ENCODE results near the gene OLFM1.

Gene OLFM1

DNA sequence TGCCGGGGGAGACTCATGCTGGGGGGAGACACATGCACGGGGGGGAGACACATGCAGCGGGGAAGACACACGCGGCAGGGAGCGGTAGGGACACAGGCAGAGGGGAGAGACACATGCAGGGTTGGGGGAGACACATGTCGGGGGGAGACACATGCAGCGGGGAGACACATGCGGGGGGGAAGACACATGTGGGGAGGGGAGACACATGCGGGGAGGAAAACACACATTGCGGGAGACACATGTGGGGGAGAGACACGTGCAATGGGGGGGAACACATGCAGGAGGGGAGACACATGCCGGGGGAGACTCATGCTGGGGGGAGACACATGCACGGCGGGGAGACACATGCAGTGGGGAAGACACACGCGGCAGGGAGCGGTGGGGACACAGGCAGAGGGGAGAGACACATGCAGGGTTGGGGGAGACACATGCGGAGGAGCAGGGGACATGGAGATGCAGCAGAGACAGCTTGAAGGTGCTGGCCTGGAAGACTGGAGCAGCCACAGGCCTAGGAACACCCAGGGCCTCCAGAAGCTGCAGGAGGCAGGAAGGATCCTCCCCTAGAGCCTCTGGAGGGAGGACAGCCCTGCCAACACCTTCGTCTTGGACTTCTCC lies 20.3 kb upstream of the OLFM1 start:
- peaks cover 23 to 30% of the 10 kb centered on the region in 2 donors for H3K9me3 Mint-ChIP-seq
- DNase-seq = no peak
- ATAC-seq (replicated peaks) = no peak
- no peak overlapping the region for H3K27ac Mint-ChIP-seq
- H3K4me3 Mint-ChIP-seq = no peak overlapping the region
- H3K27me3 Mint-ChIP-seq = peaks cover 38 to 52% of the 10 kb centered on the region in 2 donors
- peaks cover 4 to 12% of the 10 kb centered on the region in 2 donors for H3K36me3 Mint-ChIP-seq
- peaks cover 0 to 1% of the 10 kb centered on the region in 2 donors for H3K4me1 Mint-ChIP-seq

DNA sequence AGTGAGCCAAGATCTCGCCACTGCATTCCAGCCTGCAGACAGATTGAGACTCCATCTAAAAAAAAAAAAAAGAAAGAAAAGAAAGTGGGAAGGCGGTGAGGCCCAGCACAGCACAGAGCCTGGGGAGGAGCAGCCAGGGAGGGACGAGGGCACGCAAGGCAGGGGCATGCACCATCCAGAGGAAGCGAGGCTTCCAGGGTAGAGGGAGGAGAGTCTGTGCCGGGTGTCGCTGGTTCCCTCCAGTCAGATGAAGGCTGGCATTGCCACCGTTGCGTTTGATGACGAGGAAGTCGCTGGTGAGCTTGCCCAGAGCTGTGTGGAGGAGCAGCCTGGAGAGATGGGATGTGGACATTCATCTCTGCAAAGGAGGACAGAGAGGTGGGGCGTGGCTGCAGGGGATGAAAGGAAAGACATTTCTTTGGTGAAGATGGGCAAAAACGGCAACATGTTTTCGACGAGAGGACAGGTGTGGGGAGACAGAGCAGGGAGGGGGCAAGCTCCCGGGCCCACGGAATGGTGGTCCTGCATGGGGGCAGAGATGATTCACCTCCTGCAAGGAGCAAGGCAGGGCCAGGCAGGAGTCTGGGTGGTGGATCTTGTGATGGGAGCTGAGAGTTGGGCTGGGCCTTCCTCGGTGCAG lies 18.6 kb upstream of the OLFM1 start:
- H3K9me3 Mint-ChIP-seq = peaks cover 12 to 16% of the 10 kb centered on the region in 2 donors
- no peak overlapping the region for H3K27ac Mint-ChIP-seq
- peaks cover 46 to 63% of the 10 kb centered on the region in 2 donors for H3K27me3 Mint-ChIP-seq
- H3K4me3 Mint-ChIP-seq = no peak overlapping the region
- peaks cover 4 to 12% of the 10 kb centered on the region in 2 donors for H3K36me3 Mint-ChIP-seq
- no peak for ATAC-seq (replicated peaks)
- no peak for DNase-seq
- H3K4me1 Mint-ChIP-seq = peaks cover 0 to 1% of the 10 kb centered on the region in 2 donors

DNA sequence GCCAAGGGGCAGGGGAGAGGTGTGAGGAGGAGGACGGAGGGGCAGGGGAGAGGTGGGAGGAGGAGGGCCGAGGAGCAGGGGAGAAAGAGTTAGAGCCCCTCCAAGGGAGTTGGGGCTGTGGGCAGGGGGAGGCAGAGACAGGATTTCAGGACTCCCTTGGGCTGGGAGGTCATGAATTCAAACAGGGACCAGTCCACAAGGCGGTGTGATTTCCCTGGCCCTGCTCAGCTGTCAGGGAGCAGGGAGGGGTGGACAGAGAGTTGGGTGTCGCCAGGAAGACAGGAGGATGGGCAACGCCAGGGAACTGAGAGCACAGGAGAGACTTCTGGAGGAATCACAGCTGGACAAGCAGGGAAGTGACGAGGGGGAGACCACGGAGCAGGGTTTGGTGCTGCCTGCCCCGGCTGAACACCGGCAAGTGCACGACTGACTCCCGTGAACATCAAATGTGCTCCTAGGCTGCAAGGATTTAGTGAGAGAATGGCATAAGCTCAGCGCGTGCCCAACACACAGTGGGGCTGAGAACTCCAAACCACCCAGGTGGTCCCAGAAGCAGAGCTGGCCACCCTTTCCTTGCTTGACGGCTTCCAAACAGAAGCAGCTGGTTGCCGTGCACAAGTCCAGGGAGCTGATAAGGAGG lies 17.8 kb upstream of the OLFM1 start:
- Mint-ChIP-seq H3K27ac (no peak overlapping the region), H3K36me3 (peaks cover 2 to 6% of the 10 kb centered on the region in 2 donors), H3K27me3 (peaks cover 51 to 63% of the 10 kb centered on the region in 2 donors), H3K4me3 (no peak overlapping the region), H3K4me1 (peaks cover 2% of the 10 kb centered on the region in 2 donors), H3K9me3 (peaks cover 6 to 10% of the 10 kb centered on the region in 2 donors)
- ATAC-seq (replicated peaks) (no peak), DNase-seq (no peak)

DNA sequence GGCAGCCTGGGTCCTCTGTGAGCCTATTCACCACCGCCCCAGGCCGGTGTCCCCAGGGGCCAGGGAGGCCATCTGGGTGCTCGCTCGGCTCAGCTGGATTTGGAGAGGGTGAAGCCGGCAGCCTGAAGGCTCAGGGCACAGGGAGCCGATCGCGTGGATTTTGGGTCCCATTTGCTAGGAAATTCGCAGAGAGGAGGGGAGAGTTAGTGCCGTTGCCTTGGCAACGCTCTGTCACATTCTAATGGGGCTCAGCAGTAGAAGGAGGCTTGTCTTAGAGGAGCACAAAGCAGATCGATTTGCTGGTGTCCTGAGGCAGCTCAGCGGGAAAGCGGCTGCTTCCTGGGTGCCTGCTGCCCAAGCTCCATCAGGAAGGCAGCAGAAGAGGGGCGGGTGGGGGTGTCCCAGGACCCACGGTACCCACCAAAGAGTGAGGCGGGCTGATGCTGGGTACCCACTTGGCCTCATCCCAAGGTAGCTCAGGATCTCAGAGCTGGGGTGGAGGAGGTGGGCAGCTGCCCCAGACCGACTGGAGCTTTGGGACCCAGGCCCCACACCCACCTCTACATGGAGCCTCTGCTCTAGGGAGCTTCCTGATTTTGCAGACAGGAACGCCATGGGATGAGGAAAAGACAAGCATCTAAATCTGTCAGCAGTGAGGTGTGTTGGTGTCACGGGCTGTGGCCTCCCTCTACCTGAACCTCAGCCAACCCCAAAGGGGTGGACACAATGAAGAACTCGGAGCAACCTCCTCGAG lies 17.1 kb upstream of the OLFM1 start:
- no peak overlapping the region for H3K27ac Mint-ChIP-seq
- no peak overlapping the region for H3K4me3 Mint-ChIP-seq
- peaks cover under 1 to 6% of the 10 kb centered on the region in 2 donors for H3K36me3 Mint-ChIP-seq
- DNase-seq = no peak
- peaks cover 4 to 8% of the 10 kb centered on the region in 2 donors for H3K9me3 Mint-ChIP-seq
- peaks cover 54 to 65% of the 10 kb centered on the region in 2 donors for H3K27me3 Mint-ChIP-seq
- ATAC-seq (replicated peaks) = no peak
- peaks cover 4 to 5% of the 10 kb centered on the region in 2 donors for H3K4me1 Mint-ChIP-seq

DNA sequence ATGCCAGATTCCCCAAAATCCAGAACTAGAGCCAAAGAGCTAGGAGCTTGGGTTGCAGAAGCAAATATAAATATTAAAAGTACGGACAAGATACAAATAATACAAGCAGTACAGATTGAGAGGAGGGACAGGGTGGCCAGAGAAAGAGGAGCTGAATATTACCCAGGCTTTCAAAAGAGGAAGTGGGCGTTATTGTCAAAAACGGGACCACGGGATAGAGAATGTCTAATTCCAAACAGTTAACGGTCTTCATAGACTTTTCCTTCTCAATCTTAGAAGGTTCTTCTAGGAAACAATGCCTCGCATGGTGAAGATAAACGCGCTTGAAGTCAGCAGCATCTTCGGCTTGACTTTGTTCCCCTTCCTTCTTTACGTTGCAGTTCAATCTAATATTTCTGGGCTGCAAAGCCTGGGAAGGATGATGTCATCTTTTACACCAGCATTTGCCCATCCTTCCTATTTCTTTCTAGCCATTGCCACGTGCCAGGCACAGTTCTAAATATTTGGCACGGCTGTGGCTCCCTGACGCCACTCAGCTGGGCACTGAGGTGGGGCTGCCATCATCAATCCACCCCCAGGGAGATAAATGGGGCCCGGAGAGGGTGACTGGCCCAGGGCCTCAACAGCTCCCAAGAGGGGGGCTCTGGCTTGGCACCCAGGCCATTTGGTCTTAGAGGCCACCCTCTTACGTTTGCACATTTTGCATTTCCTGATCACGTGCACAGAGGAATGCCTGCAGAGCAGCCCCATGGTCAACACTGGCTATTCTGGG lies 16.3 kb upstream of the OLFM1 start:
- Mint-ChIP-seq H3K4me1 (peaks cover 4 to 5% of the 10 kb centered on the region in 2 donors), H3K9me3 (peaks cover 0 to under 1% of the 10 kb centered on the region in 2 donors), H3K4me3 (no peak overlapping the region)

DNA sequence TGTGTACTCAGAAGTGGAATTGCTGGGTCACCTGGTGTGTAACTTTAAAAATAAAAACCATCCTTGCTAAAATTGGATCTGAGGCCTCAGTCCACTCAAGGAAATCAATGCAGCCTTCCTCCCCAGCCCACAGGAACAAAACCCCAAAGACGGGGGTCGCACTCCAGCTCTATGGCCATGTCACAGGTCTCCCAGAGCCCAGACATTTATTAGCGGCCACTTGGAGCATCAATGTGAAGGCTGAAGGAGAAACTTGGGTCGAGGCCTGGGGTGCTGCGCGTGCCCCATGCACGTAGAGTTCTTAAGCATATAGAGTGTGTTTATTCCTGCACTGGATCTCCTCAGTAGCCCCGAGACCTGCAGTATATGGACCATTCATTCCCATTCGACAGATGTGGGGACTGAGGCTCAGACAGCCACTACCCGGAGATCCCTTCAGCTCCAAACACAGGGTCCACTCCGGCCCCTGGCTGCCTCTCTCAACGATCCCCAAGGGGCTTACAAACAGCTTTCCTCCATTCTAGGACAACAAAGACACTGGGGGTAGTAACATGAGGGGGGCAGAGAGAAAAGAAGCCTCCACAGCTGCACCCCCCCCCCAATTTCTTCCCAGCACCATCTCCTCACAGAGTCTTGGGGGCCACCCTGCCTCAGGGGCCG lies 14.3 kb upstream of the OLFM1 start:
- H3K27me3 Mint-ChIP-seq = peaks cover 61 to 73% of the 10 kb centered on the region in 2 donors

More for the DNA sequence above, 16.3 kb upstream of the OLFM1 start:
- H3K36me3 Mint-ChIP-seq = no peaks in the 10 kb centered on the region
- DNase-seq (no peak), ATAC-seq (replicated peaks) (no peak)
- H3K27ac Mint-ChIP-seq = no peak overlapping the region
- peaks cover 49 to 60% of the 10 kb centered on the region in 2 donors for H3K27me3 Mint-ChIP-seq

DNA sequence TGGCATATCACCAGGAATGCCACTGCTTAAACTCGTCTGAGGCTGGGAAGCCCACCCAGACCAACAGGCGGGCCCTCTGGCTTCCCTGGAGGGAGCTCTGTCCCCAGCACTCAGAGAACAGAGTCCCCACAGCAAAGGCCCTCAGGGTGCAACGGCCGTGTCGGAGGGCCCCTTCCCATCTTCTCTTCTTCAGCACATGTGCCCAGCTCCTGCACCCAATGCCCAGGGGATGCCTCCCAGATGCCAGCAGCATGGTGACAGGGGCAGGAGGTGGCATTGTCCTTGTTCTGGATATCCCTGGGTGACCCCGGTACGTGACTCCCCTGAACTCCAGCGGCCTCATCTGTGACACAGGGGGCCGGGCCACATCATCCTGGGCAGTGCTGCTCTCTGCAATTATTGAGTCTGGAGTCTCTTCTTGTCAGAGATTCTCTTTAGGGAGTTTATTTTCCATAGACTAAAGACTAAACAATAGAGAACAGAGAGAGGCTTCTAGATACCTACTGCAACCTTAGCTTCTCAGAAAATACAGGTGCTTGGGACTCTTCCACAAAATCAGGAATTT lies 13.6 kb upstream of the OLFM1 start:
- H3K4me1 Mint-ChIP-seq = peaks cover 5 to 7% of the 10 kb centered on the region in 2 donors
- no peak overlapping the region for H3K27ac Mint-ChIP-seq
- no peaks in the 10 kb centered on the region for H3K36me3 Mint-ChIP-seq
- H3K27me3 Mint-ChIP-seq = peaks cover 62 to 73% of the 10 kb centered on the region in 2 donors
- ATAC-seq (replicated peaks) = no peak
- DNase-seq = no peak
- no peaks in the 10 kb centered on the region for H3K9me3 Mint-ChIP-seq
- no peak overlapping the region for H3K4me3 Mint-ChIP-seq

More for the DNA sequence above, 14.3 kb upstream of the OLFM1 start:
- H3K4me1 Mint-ChIP-seq = peaks cover 5 to 7% of the 10 kb centered on the region in 2 donors
- H3K9me3 Mint-ChIP-seq = no peaks in the 10 kb centered on the region
- no peaks in the 10 kb centered on the region for H3K36me3 Mint-ChIP-seq
- ATAC-seq (replicated peaks) (no peak), DNase-seq (no peak)
- H3K4me3 Mint-ChIP-seq = no peak overlapping the region
- H3K27ac Mint-ChIP-seq = no peak overlapping the region

DNA sequence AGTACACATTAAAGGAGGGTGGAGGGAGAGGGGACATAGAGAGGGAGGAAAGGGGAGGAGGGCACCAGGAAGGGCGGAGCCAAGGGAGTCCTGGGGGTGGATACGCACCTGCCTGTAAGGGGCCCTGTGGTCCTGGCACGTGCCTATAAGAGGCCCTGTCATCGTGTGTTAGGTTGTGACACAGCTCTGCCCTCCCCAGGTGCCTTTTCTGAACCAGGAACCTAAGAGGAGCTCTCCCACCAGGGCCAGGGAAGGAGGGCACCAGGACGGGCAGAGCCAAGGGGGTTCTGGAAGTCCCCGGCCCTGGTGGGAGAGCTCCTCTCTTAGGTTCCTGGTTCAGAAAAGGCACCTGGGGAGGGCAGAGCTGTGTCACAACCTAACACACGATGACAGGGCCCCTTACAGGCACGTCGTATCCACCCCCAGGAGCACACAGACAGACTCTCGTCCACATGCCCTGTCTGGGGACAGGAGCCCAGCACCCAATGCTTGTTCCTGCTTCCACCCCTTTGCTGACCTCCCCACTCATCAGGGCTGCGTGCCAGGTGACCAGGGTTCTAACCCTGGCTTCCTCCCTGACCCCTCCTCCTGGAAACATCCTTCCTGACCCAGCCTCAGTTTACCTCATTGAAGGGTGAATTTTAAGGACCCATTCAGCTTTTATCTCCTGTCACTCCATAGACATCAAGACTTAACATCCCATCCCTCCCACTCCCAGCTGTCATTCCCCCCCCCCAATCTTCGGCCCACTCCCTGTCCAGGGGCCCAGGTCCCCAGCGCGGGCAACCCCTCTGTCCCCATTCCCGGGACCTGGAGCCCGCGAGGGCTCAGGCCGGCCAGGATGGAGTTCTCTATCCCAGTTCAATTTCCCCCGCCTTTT lies 12.9 kb upstream of the OLFM1 start:
- H3K4me3 Mint-ChIP-seq = peak overlapping the region; percentile 6 to 11
- H3K4me1 Mint-ChIP-seq = peaks cover 5 to 6% of the 10 kb centered on the region in 2 donors
- H3K9me3 Mint-ChIP-seq = no peaks in the 10 kb centered on the region
- H3K36me3 Mint-ChIP-seq = no peaks in the 10 kb centered on the region
- peaks cover 63 to 72% of the 10 kb centered on the region in 2 donors for H3K27me3 Mint-ChIP-seq
- DNase-seq = no peak
- H3K27ac Mint-ChIP-seq = no peak overlapping the region
- no peak for ATAC-seq (replicated peaks)

DNA sequence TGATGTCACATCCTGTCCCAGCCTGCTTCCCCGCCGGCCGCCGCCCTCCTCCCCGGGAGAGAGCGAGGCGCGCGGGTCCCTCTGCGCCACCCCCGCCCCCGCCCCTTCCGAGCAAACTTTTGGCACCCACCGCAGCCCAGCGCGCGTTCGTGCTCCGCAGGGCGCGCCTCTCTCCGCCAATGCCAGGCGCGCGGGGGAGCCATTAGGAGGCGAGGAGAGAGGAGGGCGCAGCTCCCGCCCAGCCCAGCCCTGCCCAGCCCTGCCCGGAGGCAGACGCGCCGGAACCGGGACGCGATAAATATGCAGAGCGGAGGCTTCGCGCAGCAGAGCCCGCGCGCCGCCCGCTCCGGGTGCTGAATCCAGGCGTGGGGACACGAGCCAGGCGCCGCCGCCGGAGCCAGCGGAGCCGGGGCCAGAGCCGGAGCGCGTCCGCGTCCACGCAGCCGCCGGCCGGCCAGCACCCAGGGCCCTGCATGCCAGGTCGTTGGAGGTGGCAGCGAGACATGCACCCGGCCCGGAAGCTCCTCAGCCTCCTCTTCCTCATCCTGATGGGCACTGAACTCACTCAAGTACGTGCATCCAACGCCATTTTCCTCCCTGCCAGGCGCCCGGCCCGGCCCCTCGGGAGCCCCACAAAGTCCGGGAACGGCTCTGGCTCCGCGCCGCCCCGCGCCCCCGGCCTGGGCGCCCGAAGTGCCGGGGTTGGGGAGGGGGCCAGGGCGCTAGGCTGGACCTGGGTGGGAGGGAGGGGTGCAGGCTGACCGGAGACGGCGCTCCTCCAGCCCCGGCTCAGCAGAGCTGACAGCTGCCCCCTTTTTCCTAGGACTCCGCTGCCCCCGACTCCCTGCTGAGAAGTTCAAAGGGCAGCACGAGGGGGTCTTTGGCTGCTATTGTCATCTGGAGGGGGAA lies 12.0 kb upstream of the OLFM1 start:
- Mint-ChIP-seq H3K36me3 (no peaks in the 10 kb centered on the region), H3K9me3 (no peaks in the 10 kb centered on the region), H3K27me3 (peaks cover 55 to 63% of the 10 kb centered on the region in 2 donors), H3K4me3 (peak overlapping the region in 1 of 2 donors; percentile 6), H3K4me1 (peaks cover 5% of the 10 kb centered on the region in 2 donors), H3K27ac (no peak overlapping the region)
- no peak for DNase-seq
- no peak for ATAC-seq (replicated peaks)

DNA sequence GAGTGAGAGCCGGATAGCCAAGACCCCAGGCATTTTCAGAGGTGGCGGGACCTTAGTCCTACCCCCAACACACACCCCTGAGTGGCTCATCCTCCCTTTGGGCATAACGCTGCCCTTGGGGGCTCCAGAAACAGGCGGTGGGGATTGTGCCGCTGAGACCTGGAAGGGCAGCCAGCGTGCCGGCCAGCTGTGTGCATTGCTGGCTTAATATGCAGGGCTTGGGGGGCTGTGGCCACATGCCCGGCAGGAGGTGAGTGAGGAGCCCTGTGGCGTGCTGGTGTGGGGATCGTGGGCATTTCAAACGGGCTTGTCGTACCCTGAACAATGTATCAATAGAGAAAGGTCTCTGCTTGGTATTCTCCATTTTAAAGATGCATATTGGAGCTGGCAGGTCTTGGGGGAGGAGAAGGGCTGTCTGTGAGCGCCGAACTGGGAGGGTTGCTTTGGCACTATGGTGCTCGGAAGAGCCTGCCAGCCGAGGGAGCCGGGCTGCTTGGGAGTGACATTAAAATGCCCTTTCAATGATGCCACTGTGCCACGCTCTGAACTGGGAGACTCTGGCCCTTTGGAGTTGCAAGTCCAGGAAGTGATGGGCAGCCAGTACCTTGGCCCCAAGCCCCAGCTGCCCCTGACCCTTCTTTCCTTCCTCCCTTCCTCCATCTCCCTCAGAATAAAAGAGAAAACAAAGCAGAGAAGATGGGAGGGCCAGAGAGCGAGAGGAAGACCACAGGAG lies 11.2 kb upstream of the OLFM1 start:
- no peak overlapping the region for H3K27ac Mint-ChIP-seq
- no peak for DNase-seq
- no peaks in the 10 kb centered on the region for H3K36me3 Mint-ChIP-seq
- peaks cover 5% of the 10 kb centered on the region in 2 donors for H3K4me1 Mint-ChIP-seq
- no peak for ATAC-seq (replicated peaks)
- no peaks in the 10 kb centered on the region for H3K9me3 Mint-ChIP-seq
- no peak overlapping the region for H3K4me3 Mint-ChIP-seq
- H3K27me3 Mint-ChIP-seq = peaks cover 55 to 58% of the 10 kb centered on the region in 2 donors

DNA sequence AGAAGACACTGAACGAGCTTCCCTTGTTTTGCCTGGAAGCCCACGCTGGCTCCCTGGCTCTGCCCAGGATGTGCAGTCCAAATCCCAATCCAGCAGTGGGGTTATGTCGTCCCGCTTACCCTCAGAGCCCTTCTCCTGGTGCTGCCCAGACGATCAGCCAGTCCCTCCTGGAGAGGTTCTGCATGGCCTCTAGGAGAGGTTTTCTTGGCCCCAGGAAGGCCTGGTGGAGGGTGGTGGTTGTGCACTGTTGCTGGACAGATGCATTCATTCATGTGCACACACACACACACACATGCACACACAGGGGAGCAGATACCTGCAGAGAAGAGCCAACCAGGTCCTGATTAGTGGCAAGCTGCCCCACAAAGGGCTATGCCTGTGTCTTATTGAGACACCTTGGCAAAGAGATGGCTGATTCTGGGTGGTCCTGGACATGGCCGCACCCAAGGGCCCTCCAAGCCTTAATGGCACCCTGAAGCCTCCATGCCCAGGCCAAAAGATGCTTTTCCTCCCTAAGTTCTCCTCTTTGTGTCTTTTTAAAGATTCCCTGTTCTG lies 10.5 kb upstream of the OLFM1 start:
- H3K27me3 Mint-ChIP-seq = peaks cover 55 to 58% of the 10 kb centered on the region in 2 donors

More for the DNA sequence above, 10.5 kb upstream of the OLFM1 start:
- no peaks in the 10 kb centered on the region for H3K9me3 Mint-ChIP-seq
- H3K4me3 Mint-ChIP-seq = no peak overlapping the region
- no peak overlapping the region for H3K27ac Mint-ChIP-seq
- no peaks in the 10 kb centered on the region for H3K36me3 Mint-ChIP-seq
- peaks cover 5% of the 10 kb centered on the region in 2 donors for H3K4me1 Mint-ChIP-seq
- ATAC-seq (replicated peaks) (no peak), DNase-seq (no peak)

Measured in stimulated activated naive B cell treated with anti-CD40 and anti-IgM and Interleukin-4, amounts not matched to agents 10 μg/mL and 1 μg/mL and 100 μg/mL, for 72 hours (primary cell).